ENCODE results near the gene CCND3. TPM values are rescaled to one million over a fixed set of nuclear protein-coding genes. Genes with fewer than 3 reads are reported as not detected.

The CCND3 gene
- total RNA-seq, 4 donors from 2014 or later, result 28.9 to 48.7 (median 44.7) TPM

DNA sequence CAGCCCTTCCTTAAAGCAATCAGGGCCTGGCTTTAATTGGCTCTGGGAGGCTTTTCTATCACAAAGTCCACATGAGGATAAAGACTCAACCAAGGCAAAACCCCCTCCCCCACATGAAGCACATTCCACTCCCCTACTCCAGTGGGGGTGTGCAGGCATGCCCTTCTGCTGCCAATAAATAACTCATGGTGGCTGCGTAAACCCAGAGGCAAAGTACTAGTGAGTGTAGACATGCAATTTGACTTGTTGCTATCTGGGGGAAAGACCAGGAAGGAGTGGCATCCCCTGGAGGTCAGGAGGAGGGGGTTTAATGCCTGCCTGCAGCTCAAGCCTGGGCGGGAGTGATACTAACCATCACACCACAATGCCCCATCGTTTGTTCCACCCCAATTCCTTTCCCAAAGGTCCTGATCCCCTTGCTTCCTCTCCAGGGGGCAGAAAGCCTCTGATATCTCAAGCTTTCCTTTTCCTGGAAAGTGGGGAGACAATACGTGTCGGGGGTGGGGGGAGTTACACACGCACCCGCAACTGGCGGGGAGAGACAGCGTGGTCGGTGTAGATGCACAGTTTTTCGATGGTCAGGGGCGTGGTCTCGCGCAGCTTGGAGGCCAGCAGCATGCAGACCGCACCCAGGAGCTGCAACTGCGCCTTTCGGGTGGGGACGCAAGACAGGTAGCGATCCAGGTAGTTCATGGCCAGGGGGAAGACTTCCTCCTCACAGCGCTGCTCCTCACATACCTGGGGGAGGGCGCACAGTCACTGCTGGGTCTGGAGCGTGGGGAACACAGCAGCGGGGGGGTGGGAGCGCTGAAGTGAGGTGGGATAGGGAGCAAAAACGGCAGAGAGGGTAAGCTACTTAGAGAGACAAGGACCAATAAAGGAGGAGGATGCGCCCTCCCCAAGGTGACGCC, 1.5 kb downstream of the CCND3 start:
- no peak for DNase-seq
- Histone ChIP-seq H3K27me3 (no peaks in the 10 kb centered on the region), H3K36me3 (peaks cover 0 to 9% of the 10 kb centered on the region in 2 donors), H3K27ac (peak overlapping the region; percentile 67 to 79 (median 74)), H3K4me3 (peak overlapping the region; percentile 66 to 97 (median 72)), H3K4me1 (peaks cover 23 to 34% of the 10 kb centered on the region in 2 donors), H3K9me3 (no peaks in the 10 kb centered on the region)
- in situ Hi-C loops (cut with MboI; ENCODE audit: low sequenced_read_pairs in 4 of 4), result loop anchor here in 3 of 4 donors (5.0 to 25.0 kb wide), 3 partner anchors 105 to 622 kb away; partner anchors contain the start of gene UBR2 (in 1 of the 3)
- intact Hi-C loops (cut with DNase I; ENCODE audit: low total_unique reads), result loop anchor here (5.0 kb wide), 1 partner anchor 102 kb away; no protein-coding TSS in a partner anchor
- TF ChIP-seq, protein P1, sequence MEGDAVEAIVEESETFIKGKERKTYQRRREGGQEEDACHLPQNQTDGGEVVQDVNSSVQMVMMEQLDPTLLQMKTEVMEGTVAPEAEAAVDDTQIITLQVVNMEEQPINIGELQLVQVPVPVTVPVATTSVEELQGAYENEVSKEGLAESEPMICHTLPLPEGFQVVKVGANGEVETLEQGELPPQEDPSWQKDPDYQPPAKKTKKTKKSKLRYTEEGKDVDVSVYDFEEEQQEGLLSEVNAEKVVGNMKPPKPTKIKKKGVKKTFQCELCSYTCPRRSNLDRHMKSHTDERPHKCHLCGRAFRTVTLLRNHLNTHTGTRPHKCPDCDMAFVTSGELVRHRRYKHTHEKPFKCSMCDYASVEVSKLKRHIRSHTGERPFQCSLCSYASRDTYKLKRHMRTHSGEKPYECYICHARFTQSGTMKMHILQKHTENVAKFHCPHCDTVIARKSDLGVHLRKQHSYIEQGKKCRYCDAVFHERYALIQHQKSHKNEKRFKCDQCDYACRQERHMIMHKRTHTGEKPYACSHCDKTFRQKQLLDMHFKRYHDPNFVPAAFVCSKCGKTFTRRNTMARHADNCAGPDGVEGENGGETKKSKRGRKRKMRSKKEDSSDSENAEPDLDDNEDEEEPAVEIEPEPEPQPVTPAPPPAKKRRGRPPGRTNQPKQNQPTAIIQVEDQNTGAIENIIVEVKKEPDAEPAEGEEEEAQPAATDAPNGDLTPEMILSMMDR (IDR thresholded peaks at IDR 0.05 in 4 of 5, conservative IDR thresholded peaks at IDR 0.05 in 1 of 5), result no peak
- no peak for TF ChIP-seq POLR2A (IDR thresholded peaks at IDR 0.05)
- ATAC-seq, result no peak

DNA sequence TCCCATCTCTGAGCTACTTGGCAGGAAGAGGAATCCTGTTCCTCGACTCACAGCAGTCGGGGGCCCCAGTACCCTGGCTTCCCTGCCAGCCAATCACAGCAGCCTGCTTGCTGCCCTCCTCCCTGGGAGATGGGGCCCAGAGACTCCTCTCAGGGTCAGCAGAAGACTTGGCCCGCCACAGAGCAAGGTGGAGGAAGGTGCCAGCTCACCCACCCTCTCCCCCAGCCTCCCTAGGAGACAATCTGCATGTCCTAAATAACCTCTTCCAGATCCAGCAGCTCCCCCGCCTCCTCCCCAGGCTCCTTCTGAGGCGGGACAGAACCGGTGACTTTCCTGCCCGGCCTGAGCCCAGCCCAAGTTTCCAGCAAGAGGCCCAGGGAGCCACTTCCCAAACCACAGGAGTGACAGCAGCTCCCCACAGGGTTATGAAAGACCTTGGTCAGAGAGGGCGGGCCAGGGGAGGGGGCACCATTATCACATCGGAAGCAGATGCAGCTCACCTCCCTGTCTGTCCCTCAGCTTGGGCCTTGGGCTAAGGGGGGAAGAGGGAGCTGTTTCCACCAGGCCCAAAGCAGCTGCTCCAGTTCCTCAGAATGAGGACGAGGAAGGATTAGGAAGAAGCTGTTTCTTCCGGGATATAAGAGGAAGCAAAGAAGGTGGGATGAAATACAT, 2.3 kb downstream of the CCND3 start:
- H3K9me3 ChIP-seq, result no peaks in the 10 kb centered on the region
- intact Hi-C loops (cut with DNase I; ENCODE audit: low total_unique reads), result no loop called here
- H3K4me1 ChIP-seq, result peaks cover 23 to 34% of the 10 kb centered on the region in 2 donors
- H3K4me3 ChIP-seq, result no peak overlapping the region
- H3K27me3 ChIP-seq, result no peaks in the 10 kb centered on the region
- in situ Hi-C loops (cut with MboI; ENCODE audit: low sequenced_read_pairs in 4 of 4), result loop anchor here in 3 of 4 donors (5.0 to 25.0 kb wide), 3 partner anchors 105 to 623 kb away; partner anchors contain the start of gene UBR2 (in 1 of the 3)
- H3K36me3 ChIP-seq, result peaks cover 0 to 16% of the 10 kb centered on the region in 2 donors
- DNase-seq (no peak), ATAC-seq (no peak)
- peak overlapping the region in 3 of 4 donors; percentile 19 to 77 (median 40) for H3K27ac ChIP-seq
- TF ChIP-seq, protein P1 (IDR thresholded peaks at IDR 0.05 in 4 of 5, conservative IDR thresholded peaks at IDR 0.05 in 1 of 5), result no peak
- TF ChIP-seq POLR2A (IDR thresholded peaks at IDR 0.05), result no peak

DNA sequence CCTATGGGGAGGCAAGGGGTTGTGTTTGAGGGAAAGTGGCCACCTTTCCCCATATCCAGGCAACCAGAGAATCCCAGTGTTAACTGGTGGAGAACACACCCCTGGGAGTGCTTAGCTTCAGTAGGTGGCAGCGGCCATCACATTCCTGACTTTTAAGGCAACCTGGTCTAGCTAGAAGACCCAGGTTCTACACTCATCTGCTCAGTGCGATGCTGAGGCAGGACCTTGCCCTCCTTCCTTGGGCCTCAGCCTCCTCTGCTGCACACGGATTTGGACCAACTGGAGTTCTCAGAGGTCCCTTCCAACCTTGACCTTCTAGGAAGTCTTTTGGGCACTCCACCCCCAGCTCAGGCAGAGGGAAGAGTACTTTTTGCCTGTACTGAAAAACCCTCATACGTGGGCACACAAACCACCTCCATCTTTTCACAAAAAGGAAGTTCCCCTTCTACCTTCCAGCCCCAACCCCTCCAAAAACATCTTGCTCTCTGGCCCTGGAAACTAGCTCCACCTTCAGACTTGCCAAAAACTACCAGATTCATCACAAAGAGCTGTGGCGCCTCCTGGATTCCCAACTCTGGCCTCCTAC, 2.9 kb downstream of the CCND3 start:
- Histone ChIP-seq H3K4me3 (no peak overlapping the region), H3K27me3 (no peaks in the 10 kb centered on the region), H3K4me1 (peaks cover 23 to 34% of the 10 kb centered on the region in 2 donors), H3K27ac (peak overlapping the region; percentile 19 to 77 (median 34)), H3K36me3 (peaks cover 0 to 23% of the 10 kb centered on the region in 2 donors), H3K9me3 (no peaks in the 10 kb centered on the region)
- TF ChIP-seq POLR2A (IDR thresholded peaks at IDR 0.05), result no peak
- TF ChIP-seq, protein P1 (IDR thresholded peaks at IDR 0.05 in 4 of 5, conservative IDR thresholded peaks at IDR 0.05 in 1 of 5), result no peak
- intact Hi-C loops (cut with DNase I; ENCODE audit: low total_unique reads) (no loop called here), in situ Hi-C loops (cut with MboI; ENCODE audit: low sequenced_read_pairs in 4 of 4) (loop anchor here in 3 of 4 donors (5.0 to 25.0 kb wide), 3 partner anchors 106 to 624 kb away; partner anchors contain the start of gene UBR2 (in 1 of the 3))
- ATAC-seq (no peak), DNase-seq (no peak)

DNA sequence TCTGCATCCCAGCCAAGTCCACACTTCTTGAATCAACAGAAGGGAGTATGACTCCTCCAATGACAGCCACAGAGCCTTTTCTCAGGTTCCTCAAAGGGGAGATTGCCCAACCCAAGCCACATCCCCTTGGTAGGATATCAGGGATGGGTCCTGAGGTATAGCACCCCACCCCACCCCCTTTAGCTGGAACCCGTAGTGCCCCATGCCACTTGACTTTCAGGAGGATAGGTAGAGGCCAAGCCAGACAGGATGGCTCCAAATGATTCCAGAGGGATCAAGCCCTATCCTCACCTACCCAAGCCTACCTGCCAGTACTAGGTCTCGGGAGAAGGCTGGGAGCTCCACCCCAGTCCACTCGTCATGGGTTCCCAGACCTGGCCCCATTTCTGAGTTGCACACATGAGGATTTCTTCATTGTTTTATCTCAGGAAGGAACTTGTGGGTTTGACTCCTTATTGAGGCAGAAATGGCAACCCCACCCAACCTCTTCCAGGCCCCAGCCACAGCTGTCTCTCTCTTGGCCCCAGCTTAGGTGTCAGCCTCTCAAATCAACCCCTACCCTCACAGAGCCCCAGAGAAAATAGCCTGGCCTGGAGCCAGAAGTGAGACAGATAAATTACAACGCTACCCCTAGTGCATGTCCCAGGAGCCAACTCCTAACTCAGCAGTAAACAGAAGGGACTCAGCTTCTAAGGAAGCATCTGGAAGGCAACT, 3.6 kb downstream of the CCND3 start:
- Histone ChIP-seq H3K27ac (peak overlapping the region; percentile 20 to 77 (median 34)), H3K4me3 (no peak overlapping the region), H3K36me3 (peaks cover 0 to 29% of the 10 kb centered on the region in 2 donors), H3K27me3 (no peaks in the 10 kb centered on the region), H3K4me1 (peaks cover 23 to 34% of the 10 kb centered on the region in 2 donors), H3K9me3 (no peaks in the 10 kb centered on the region)
- DNase-seq (no peak), ATAC-seq (no peak)
- in situ Hi-C loops (cut with MboI; ENCODE audit: low sequenced_read_pairs in 4 of 4), result loop anchor here in 3 of 4 donors (5.0 to 25.0 kb wide), 3 partner anchors 107 to 624 kb away; partner anchors contain the start of gene UBR2 (in 1 of the 3)
- intact Hi-C loops (cut with DNase I; ENCODE audit: low total_unique reads), result no loop called here
- TF ChIP-seq, protein P1 (IDR thresholded peaks at IDR 0.05 in 4 of 5, conservative IDR thresholded peaks at IDR 0.05 in 1 of 5), result no peak
- no peak for TF ChIP-seq POLR2A (IDR thresholded peaks at IDR 0.05)
